Measurements from ENCODE around the gene FBXO17.
"Not testable (repeated sequence)": the region's sequence is repeated elsewhere in the genome, so short reads cannot be mapped to it uniquely, and the experiment has no call there.

DNA sequence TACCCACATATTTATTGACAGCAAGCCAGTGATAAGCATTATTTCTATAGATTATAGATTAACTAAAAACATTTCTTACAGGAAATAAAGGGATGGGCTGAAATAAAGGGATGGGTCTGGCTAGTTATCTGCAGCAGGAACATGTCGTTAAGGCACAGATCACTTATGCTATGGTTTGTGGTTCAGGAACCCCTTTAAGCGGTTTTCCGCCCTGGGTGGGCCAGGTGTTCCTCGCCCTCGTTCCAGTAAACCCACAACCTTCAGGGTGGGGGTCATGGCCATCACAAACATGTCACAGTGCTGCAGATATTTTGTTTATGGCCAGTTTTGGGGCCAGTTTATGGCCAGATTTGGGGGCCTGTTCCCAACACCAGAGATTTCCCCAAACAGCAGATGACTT, 34.1 kb downstream of the FBXO17 start:
- TF ChIP-seq CTCF (IDR thresholded peaks at IDR 0.05); POLR2A (IDR thresholded peaks at IDR 0.05; ENCODE audit: low read depth); POLR2AphosphoS5 (IDR thresholded peaks at IDR 0.05): not testable (repeated sequence)

All from esophagus muscularis mucosa (tissue), 3 donors.